HFFc6 (cell line): ENCODE results near the gene MAU2. TPM values are rescaled to one million over a fixed set of nuclear protein-coding genes. Genes with fewer than 3 reads are reported as not detected.
"Not testable (repeated sequence)": the region's sequence is repeated elsewhere in the genome, so short reads cannot be mapped to it uniquely, and the experiment has no call there.

ENCODE experiments used
- DNase-seq: peaks from one replicate; pipeline ENCODE4 v3.0.0-alpha.2; 2018
- H3K27ac Mint-ChIP-seq: 2 replicates; pipeline ENCODE4 v1.8.0; 2020; ENCODE audit warnings: mild to moderate bottlenecking, mixed read lengths
- H3K27me3 Mint-ChIP-seq: 2 replicates; pipeline ENCODE4 v1.8.0; 2021; ENCODE audit warnings: mild to moderate bottlenecking, moderate library complexity, mixed read lengths; ENCODE audit not compliant: insufficient read depth
- H3K36me3 Mint-ChIP-seq: 2 replicates; pipeline ENCODE4 v1.8.0; 2021; ENCODE audit warnings: low read depth, mixed read lengths
- H3K4me1 Mint-ChIP-seq: 2 replicates; pipeline ENCODE4 v1.8.0; 2020; ENCODE audit warnings: low read depth, mixed read lengths
- H3K4me3 Mint-ChIP-seq: 2 replicates; pipeline ENCODE4 v1.8.0; 2020; ENCODE audit warnings: mild to moderate bottlenecking, moderate library complexity, mixed read lengths
- H3K9me3 Mint-ChIP-seq: 2 replicates; pipeline ENCODE4 v1.8.0; 2020; ENCODE audit warnings: mild to moderate bottlenecking, mixed read lengths
- CTCF ChIP-seq: fragments of 200-600 bp; sonication (generic); IDR thresholded peaks from 2 replicates; pipeline ENCODE4 v1.5.0; 2021; ENCODE audit warnings: antibody characterized with exemption, mild to moderate bottlenecking
- total RNA-seq, 6 experiments: library from RNA; stranded (reverse); fragmentation: NEBNext Ultra II Directional; extraction: Animal tissue kit (Norgen Biotek cat#: 25700); gene quantifications; 2 replicates in 1 of 6; 3 replicates in 5 of 6; pipeline ENCODE4 v1.2.3, GENCODE V29; 2021

Gene MAU2
- total RNA-seq, 6 experiments from 2014 or later = 24.8 to 33.0 (median 29.4) TPM

DNA sequence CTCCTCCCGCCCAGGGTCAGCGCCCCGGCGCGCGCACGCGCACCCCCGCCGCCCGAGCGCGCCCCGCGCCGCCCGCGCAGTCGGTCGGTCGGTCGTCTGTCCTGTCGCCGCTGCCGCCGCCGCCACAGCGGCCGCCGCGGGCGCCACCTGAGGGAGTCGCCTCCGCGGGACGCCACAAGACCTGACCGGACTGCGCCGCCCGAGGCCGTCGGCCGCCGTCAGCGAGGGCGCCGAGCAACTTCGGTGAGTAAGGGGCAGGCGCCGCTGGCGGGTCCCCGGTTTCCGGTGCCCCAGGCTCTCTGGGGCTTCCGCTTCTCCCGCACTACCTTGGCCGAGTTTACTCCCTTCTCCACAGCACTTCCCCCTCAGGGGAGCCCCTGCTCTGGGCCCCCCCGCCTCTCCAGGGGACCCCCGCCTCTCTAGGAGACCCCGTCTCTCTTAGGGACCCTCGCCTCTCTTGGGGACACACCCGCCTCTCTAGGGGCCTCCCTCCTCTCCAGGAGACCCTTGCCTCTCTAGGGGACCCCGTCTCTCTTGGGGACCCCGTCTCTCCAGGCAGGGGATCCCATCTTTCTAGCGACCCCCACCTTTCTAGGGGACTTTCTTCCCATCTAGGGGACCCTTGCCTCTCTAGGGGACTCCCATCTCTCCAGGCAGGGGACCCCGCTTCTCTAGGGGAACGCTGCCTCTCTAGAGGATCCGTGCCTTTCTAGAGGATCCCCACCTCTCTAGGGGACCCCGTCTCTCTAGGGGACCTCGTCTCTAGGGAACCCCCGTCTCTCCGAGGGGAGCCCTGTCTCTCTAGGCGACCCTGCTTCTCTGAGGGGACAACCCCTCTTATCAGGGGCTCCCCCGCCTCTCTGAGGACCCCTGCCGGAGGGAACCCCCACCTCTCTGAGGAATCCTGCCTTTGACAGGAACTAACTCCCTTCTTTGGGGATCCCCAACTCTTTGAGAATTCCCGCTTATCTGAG is 65.6 kb downstream of the MAU2 start:
- H3K4me1 Mint-ChIP-seq = peaks cover 43% of the 10 kb centered on the region
- DNase-seq = peak; percentile 33
- TF ChIP-seq CTCF = peak; percentile 56; the same call in 1 of the 2 replicates

GRCh38 chr19:19387108-19387507 is 66.5 kb downstream of the MAU2 start:
- H3K27ac Mint-ChIP-seq = peak overlapping the region; percentile 95
- no peak for TF ChIP-seq CTCF
- no peak for DNase-seq
- no peaks in the 10 kb centered on the region for H3K9me3 Mint-ChIP-seq
- peak overlapping the region; percentile 95 for H3K4me3 Mint-ChIP-seq
- no peaks in the 10 kb centered on the region for H3K36me3 Mint-ChIP-seq
- no peaks in the 10 kb centered on the region; the same call in 1 of the 2 replicates for H3K27me3 Mint-ChIP-seq
- peaks cover 43% of the 10 kb centered on the region for H3K4me1 Mint-ChIP-seq

More for the DNA sequence above, 65.6 kb downstream of the MAU2 start:
- Mint-ChIP-seq H3K27ac (peak overlapping the region; percentile 95), H3K27me3 (no peaks in the 10 kb centered on the region; the same call in 1 of the 2 replicates), H3K4me3 (peak overlapping the region; percentile 95), H3K36me3 (no peaks in the 10 kb centered on the region), H3K9me3 (no peaks in the 10 kb centered on the region)

DNA sequence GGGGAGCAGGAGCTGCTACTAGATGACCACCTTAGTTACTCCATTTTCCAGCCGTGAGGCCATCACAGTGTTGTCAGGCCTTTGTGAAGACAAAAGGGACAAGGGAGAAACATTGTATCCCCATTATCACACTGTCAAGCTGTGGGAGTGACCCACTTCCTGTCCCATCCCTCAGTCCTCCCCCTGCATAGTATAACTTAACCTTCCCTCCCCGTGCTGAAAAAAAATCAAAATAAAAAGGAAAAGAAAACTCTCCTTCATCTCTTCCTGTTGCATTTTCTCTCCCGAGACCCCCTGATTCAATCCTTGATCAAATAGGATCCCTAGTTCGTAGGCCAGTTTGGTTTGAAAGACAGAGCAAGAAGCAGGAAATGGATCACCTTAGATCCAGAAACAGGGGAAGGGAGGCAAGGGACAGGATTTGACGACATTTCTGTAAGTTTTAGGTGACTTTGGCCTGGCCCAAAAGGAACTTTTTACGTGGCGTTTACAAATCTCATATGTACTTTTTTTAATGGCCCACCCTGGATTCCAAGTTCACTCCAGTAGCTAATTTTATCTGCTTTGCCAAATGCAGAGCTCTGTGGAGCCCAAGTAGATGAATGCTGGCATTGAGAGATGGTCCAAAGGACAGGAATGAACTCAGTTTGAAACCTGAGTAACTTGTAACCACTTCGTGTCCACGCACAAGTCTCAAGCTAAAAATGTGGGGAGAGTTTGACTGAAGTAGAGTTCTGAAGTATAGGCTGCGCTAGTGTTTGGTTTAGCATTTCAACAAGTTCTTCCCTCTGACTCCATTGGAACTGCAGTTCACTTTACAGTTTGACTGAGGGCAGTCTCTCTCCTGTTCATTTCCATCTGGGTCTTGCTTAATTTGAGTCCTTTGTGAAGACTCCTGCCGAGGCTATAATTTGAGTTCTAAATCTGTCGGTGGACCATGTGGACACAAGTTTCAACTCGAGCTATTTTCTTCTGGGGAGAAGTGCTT is 68.2 kb downstream of the MAU2 start:
- H3K36me3 Mint-ChIP-seq = no peaks in the 10 kb centered on the region
- DNase-seq = no peak
- peaks cover 43% of the 10 kb centered on the region for H3K4me1 Mint-ChIP-seq
- H3K27me3 Mint-ChIP-seq = no peaks in the 10 kb centered on the region; the same call in 1 of the 2 replicates
- no peak overlapping the region; the same call in none of the 2 replicates for H3K4me3 Mint-ChIP-seq
- H3K27ac Mint-ChIP-seq = peak overlapping the region; percentile 59
- no peaks in the 10 kb centered on the region for H3K9me3 Mint-ChIP-seq
- TF ChIP-seq CTCF = no peak

DNA sequence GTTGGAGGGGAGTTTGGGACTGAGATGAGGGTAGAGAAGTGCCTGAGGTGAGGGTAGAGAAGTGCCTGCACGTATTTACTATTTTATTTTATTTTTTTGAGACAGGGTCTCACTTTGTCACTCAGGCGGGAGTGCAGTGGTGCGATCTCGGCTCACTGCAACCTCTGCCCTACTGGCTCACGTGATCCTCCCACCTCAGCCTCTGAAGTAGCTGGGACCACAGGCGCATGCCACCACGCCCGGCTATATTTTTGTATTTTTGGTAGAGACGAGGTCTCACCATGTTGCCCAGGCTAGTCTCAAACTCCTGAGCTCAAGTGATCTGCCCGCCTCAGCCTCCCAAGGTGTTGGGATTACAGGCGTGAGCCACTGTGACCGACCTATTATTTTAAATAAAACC is 69.1 kb downstream of the MAU2 start:
- H3K4me3 Mint-ChIP-seq, H3K36me3 Mint-ChIP-seq, H3K9me3 Mint-ChIP-seq, DNase-seq, H3K27me3 Mint-ChIP-seq: not testable (repeated sequence)
- H3K27ac Mint-ChIP-seq = peak overlapping the region; percentile 59; the same call in 1 of the 2 replicates
- peaks cover 47% of the 10 kb centered on the region for H3K4me1 Mint-ChIP-seq

DNA sequence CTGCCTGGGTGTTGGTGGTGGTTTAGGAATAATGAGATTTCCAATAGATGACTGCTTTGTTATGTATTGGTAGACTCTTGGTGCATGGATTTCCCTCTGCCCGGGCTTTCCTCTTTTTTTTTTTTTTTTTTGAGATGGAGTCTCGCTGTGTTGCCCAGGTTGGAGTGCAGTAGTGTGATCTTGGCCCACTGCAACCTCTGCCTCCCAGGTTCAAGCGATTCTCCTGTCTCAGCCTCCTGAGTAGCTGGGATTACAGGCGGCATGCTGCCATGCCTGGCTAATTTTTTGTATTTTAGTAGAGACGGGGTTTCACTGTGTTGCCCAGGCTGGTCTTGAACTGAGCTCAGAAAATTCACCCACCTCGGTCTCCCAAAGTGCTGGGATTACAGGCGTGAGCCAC is 73.7 kb downstream of the MAU2 start:
- not testable (repeated sequence) for H3K9me3 Mint-ChIP-seq, H3K4me3 Mint-ChIP-seq, H3K36me3 Mint-ChIP-seq, DNase-seq, H3K27me3 Mint-ChIP-seq, H3K27ac Mint-ChIP-seq
- H3K4me1 Mint-ChIP-seq = peaks cover 27% of the 10 kb centered on the region

DNA sequence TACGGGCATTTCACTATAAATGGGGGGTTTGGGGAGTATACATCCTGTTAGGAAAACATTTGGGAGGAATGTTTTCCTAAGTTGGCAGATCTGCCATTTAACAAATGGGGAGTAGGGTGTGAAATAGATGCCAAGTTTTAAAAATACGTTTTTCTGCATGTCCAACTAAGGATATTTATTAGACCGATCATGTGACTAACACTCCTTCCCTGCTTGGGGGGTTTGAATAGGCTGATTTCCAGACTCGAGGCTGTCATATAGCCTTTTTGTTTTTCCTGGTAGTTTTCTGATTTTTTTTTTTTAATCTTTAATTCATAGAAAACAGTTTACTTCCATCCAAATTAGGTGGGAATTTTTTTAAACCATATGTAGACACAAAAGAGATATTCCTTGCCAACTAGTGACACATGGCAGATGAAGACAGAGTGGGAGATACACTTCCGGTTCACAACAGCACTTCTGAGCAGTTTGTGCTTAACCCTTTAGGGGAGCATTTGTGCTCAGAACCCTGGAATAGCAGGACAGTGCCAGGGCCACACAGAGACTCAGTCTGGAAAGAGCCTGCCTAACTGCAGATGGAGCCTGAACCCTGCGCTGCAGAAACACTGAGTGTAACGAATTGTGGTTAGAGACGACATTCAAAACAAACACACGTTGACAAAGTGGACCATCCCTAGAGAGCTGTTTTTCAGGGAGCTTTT is 79.3 kb downstream of the MAU2 start:
- no peaks in the 10 kb centered on the region for H3K36me3 Mint-ChIP-seq
- DNase-seq = no peak
- H3K4me3 Mint-ChIP-seq = peak overlapping the region; percentile 44
- peaks cover 4% of the 10 kb centered on the region; the same call in 1 of the 2 replicates for H3K27me3 Mint-ChIP-seq
- peak overlapping the region; percentile 82 for H3K27ac Mint-ChIP-seq
- no peak for TF ChIP-seq CTCF
- no peaks in the 10 kb centered on the region for H3K9me3 Mint-ChIP-seq
- peaks cover 44% of the 10 kb centered on the region for H3K4me1 Mint-ChIP-seq
